SU-DHL-6 (cell line): Measurements from ENCODE around the gene ZNF689.
A peak's percentile ranks its signal among the peaks of the same experiment; 100 is the strongest.

Experiments
- H2AFZ ChIP-seq: fragments of 200-600 bp; sonication (generic); 2 replicates; pipeline ENCODE4 v1.6.1; 2014; ENCODE audit warnings: low read depth, mild to moderate bottlenecking, moderate library complexity, mixed read lengths, antibody characterized with exemption, low read length; ENCODE audit not compliant: severe bottlenecking
- H3F3A ChIP-seq: fragments of 200-600 bp; shearing (Covaris generic); 2 replicates; pipeline ENCODE4 v1.6.0; 2016; ENCODE audit warnings: antibody characterized with exemption, mild to moderate bottlenecking; ENCODE audit not compliant: insufficient read depth
- H3K27ac ChIP-seq: fragments of 200-600 bp; sonication (generic); 2 replicates; pipeline ENCODE4 v1.5.1; 2016; ENCODE audit warnings: low read depth, mild to moderate bottlenecking, low read length, moderate library complexity, mixed read lengths
- H3K27me3 ChIP-seq: fragments of 200-600 bp; sonication (generic), shearing (Covaris generic); 2 replicates; pipeline ENCODE4 v1.6.0; 2014; ENCODE audit warnings: mild to moderate bottlenecking, low read length
- H3K36me3 ChIP-seq: fragments of 200-600 bp; sonication (generic); 2 replicates; pipeline ENCODE4 v1.6.1; 2014; ENCODE audit warnings: mild to moderate bottlenecking, low read length, mixed read lengths
- H3K4me2 ChIP-seq: fragments of 300-600, 200-600 bp; shearing (Covaris generic), sonication (generic); 2 replicates; pipeline ENCODE4 v1.6.0; 2014; ENCODE audit warnings: low read length, low read depth, mild to moderate bottlenecking; ENCODE audit not compliant: poor library complexity, severe bottlenecking
- H3K4me3 ChIP-seq: fragments of 200-600 bp; sonication (generic); 2 replicates; pipeline ENCODE4 v1.5.1; 2014; ENCODE audit warnings: antibody characterized with exemption, low read length, mild to moderate bottlenecking, mixed read lengths; ENCODE audit not compliant: insufficient read depth, poor library complexity, severe bottlenecking
- H3K79me2 ChIP-seq: fragments of 200-600 bp; sonication (generic); 2 replicates; pipeline ENCODE4 v1.6.1; 2014; ENCODE audit warnings: mild to moderate bottlenecking, low read length, moderate library complexity; ENCODE audit not compliant: insufficient read depth
- H3K9ac ChIP-seq: fragments of 200-600 bp; sonication (generic); 2 replicates; pipeline ENCODE4 v1.7.0; 2014; ENCODE audit warnings: mild to moderate bottlenecking, low read length
- H3K9me2 ChIP-seq: fragments of 200-600 bp; sonication (generic); replicated peaks from 2 replicates; pipeline ENCODE4 v1.6.1; 2014; ENCODE audit warnings: low read length; ENCODE audit not compliant: insufficient read depth
- H3K9me3 ChIP-seq: fragments of 200-600 bp; sonication (generic); 2 replicates; pipeline ENCODE4 v1.6.1; 2014; ENCODE audit warnings: low read length, mixed read lengths; ENCODE audit not compliant: insufficient read depth
- H4K20me1 ChIP-seq: fragments of 200-600 bp; sonication (generic); 2 replicates; pipeline ENCODE4 v1.6.1; 2014; ENCODE audit warnings: low read depth, mild to moderate bottlenecking, antibody characterized with exemption, low read length, moderate library complexity, mixed read lengths
- EZH2phosphoT487 ChIP-seq: fragments of 200-600 bp; sonication (generic), shearing (Covaris generic); conservative IDR thresholded peaks from 2 replicates; pipeline ENCODE4 v1.6.1; 2018; ENCODE audit warnings: mild to moderate bottlenecking, antibody characterized with exemption, low read length, moderate library complexity, mixed read lengths
- TF ChIP-seq, protein P1 (sequence below): fragments of 200-600 bp; sonication (generic); IDR thresholded peaks from one replicate; pipeline ENCODE4 v1.5.1; 2017; ENCODE audit warnings: antibody characterized with exemption, mild to moderate bottlenecking, low read length, moderate library complexity; ENCODE audit not compliant: insufficient read depth, poor library complexity, severe bottlenecking

Gene ZNF689

GRCh38 chr16:30570636-30571444 is 39.3 kb downstream of the ZNF689 start:
- TF ChIP-seq, protein P1, sequence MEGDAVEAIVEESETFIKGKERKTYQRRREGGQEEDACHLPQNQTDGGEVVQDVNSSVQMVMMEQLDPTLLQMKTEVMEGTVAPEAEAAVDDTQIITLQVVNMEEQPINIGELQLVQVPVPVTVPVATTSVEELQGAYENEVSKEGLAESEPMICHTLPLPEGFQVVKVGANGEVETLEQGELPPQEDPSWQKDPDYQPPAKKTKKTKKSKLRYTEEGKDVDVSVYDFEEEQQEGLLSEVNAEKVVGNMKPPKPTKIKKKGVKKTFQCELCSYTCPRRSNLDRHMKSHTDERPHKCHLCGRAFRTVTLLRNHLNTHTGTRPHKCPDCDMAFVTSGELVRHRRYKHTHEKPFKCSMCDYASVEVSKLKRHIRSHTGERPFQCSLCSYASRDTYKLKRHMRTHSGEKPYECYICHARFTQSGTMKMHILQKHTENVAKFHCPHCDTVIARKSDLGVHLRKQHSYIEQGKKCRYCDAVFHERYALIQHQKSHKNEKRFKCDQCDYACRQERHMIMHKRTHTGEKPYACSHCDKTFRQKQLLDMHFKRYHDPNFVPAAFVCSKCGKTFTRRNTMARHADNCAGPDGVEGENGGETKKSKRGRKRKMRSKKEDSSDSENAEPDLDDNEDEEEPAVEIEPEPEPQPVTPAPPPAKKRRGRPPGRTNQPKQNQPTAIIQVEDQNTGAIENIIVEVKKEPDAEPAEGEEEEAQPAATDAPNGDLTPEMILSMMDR: no peak
- TF ChIP-seq EZH2phosphoT487: no peak
- Histone ChIP-seq H3K4me2 (peak overlapping the region; percentile 72), H3K79me2 (peaks cover 23% of the 10 kb centered on the region), H3K27ac (peak overlapping the region; percentile 77), H3K9me3 (no peaks in the 10 kb centered on the region), H3K27me3 (no peaks in the 10 kb centered on the region), H4K20me1 (no peaks in the 10 kb centered on the region), H3K36me3 (no peaks in the 10 kb centered on the region), H3K4me3 (peak overlapping the region; percentile 73), H3K9me2 (no peaks in the 10 kb centered on the region), H3K9ac (peak overlapping the region; percentile 77), H3F3A (no peaks in the 10 kb centered on the region), H2AFZ (peak overlapping the region; percentile 89)

GRCh38 chr16:30569746-30570635 is 40.2 kb downstream of the ZNF689 start:
- TF ChIP-seq, protein P1: no peak
- no peak for TF ChIP-seq EZH2phosphoT487
- H3K36me3 ChIP-seq: no peaks in the 10 kb centered on the region
- no peaks in the 10 kb centered on the region for H3K27me3 ChIP-seq
- no peak overlapping the region for H3K4me3 ChIP-seq
- no peaks in the 10 kb centered on the region for H3K9me3 ChIP-seq
- no peaks in the 10 kb centered on the region for H3K9me2 ChIP-seq
- no peaks in the 10 kb centered on the region for H4K20me1 ChIP-seq
- H3K9ac ChIP-seq: no peak overlapping the region
- no peak overlapping the region for H3K27ac ChIP-seq
- H2AFZ ChIP-seq: no peak overlapping the region
- H3K79me2 ChIP-seq: peaks cover 19% of the 10 kb centered on the region
- H3K4me2 ChIP-seq: no peak overlapping the region
- no peaks in the 10 kb centered on the region for H3F3A ChIP-seq

- Histone ChIP-seq H3K9me2 (no peaks in the 10 kb centered on the region), H3K36me3 (no peaks in the 10 kb centered on the region), H3K9ac (no peak overlapping the region), H3K9me3 (no peaks in the 10 kb centered on the region), H3K27me3 (no peaks in the 10 kb centered on the region), H2AFZ (no peak overlapping the region), H3F3A (no peaks in the 10 kb centered on the region), H4K20me1 (no peaks in the 10 kb centered on the region), H3K27ac (no peak overlapping the region), H3K79me2 (peaks cover 13% of the 10 kb centered on the region), H3K4me3 (no peak overlapping the region), H3K4me2 (no peak overlapping the region)
- TF ChIP-seq, protein P1: no peak
- TF ChIP-seq EZH2phosphoT487: no peak
These were observed 40.9 kb downstream of the ZNF689 start for GRCh38 chr16:30569281-30569680.
